ENCODE data around the gene PIAS2. TPM values are rescaled to one million over a fixed set of nuclear protein-coding genes. Genes with fewer than 3 reads are reported as not detected.

The PIAS2 gene
- total and polyA plus RNA-seq, 7 donors: 5.5 to 66.7 (median 44.8) TPM

GRCh38 chr18:46909497-46909896 is 7.8 kb downstream of the PIAS2 start:
- ATAC-seq (no peak), DNase-seq (no peak)
- no peaks in the 10 kb centered on the region for H3K27me3 ChIP-seq (ENCODE audit: insufficient read depth in 3 of 3, low read length in 2 of 3)
- TF ChIP-seq CTCF (IDR thresholded peaks at IDR 0.05): no peak
- WGBS, 3 donors: 64 to 87% (median 71%) methylated on average over 3 of the region's 3 CpGs
- no peaks in the 10 kb centered on the region for H3K9me3 ChIP-seq
- H3K27ac ChIP-seq: no peak overlapping the region
- intact Hi-C loops (cut with DNase I): no loop called here
- peaks cover 27% of the 10 kb centered on the region for H3K4me1 ChIP-seq
- H3K4me3 ChIP-seq: no peak overlapping the region
- no peaks in the 10 kb centered on the region for H3K36me3 ChIP-seq (ENCODE audit: insufficient read depth in 1 of 2, low read depth in 1 of 2)

DNA sequence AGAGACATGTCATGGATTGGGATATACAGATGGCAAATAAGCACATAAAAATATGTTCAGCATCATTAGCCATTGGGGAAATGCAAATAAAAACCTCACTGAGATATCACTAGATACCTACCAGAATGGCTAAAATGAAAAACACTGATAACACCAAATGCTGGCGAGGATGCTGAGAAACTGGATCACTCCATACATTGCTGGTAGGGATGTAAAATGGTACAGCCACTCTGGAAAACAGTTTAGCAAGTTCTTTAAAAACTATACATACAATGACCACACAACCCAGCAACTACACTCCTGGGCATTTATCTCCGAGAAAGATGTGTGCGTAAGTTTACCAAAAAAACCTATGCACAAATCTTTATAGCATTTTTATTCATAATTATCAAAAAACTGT is 13.9 kb downstream of the PIAS2 start:
- Histone ChIP-seq H3K27ac (no peak overlapping the region), H3K4me1 (no peaks in the 10 kb centered on the region), H3K9me3 (no peaks in the 10 kb centered on the region), H3K27me3 (ENCODE audit: insufficient read depth in 3 of 3, low read length in 2 of 3) (no peaks in the 10 kb centered on the region), H3K4me3 (no peak overlapping the region), H3K36me3 (ENCODE audit: insufficient read depth in 1 of 2, low read depth in 1 of 2) (peaks cover 0 to 19% of the 10 kb centered on the region in 2 donors)
- ATAC-seq (no peak), DNase-seq (no peak)
- 95 to 100% (median 98%) methylated on average over 3 of the region's 3 CpGs for WGBS, 3 donors
- no peak for TF ChIP-seq CTCF (IDR thresholded peaks at IDR 0.05)
- intact Hi-C loops (cut with DNase I): no loop called here

DNA sequence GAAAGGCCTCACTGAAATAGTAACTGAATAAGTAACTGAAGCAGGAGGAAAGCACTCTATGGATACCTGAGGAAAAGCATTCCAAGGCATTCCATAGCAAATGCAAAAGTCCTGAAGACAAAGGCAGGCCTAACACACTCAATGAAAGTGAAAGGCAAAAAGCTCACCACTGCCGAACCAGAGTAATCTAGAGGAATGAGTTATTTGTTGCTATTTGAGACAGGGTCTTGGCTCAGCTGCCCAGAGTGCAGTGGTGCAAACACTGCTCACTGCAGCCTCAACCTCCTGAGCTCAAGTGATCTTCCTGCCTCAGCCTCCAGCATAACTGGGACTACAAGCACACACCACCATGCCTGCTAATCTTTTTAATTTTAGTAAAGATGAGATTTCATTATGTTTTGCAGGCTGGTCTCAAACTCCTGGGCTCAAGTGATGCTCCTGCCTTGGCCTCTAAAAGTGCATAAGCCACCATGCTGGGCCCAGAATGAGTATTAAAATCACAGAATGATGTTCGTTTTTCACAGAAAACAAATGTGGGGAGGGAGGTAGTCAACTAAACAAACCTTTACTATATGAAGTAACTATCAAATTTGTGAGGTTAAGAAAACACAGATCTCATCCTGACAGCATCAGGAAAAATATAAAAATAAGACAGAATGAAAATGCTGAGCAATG is 17.9 kb downstream of the PIAS2 start:
- peaks cover 0 to 19% of the 10 kb centered on the region in 2 donors for H3K36me3 ChIP-seq (ENCODE audit: insufficient read depth in 1 of 2, low read depth in 1 of 2)
- no peak overlapping the region for H3K4me3 ChIP-seq
- ATAC-seq: no peak
- no peak overlapping the region for H3K27ac ChIP-seq
- no peaks in the 10 kb centered on the region for H3K27me3 ChIP-seq (ENCODE audit: insufficient read depth in 3 of 3, low read length in 2 of 3)
- intact Hi-C loops (cut with DNase I): no loop called here
- H3K4me1 ChIP-seq: peaks cover 3% of the 10 kb centered on the region
- no peak for DNase-seq
- no peaks in the 10 kb centered on the region for H3K9me3 ChIP-seq
- WGBS, 3 donors: 52 to 75% (median 56%) methylated on average over 2 of the region's 2 CpGs
- no peak for TF ChIP-seq CTCF (IDR thresholded peaks at IDR 0.05)

GRCh38 chr18:46894124-46894523 is 23.2 kb downstream of the PIAS2 start:
- ATAC-seq (no peak), DNase-seq (no peak)
- H3K36me3 ChIP-seq (ENCODE audit: insufficient read depth in 1 of 2, low read depth in 1 of 2): peaks cover 0 to 17% of the 10 kb centered on the region in 2 donors
- no peak overlapping the region for H3K4me3 ChIP-seq
- intact Hi-C loops (cut with DNase I): no loop called here
- no peak for TF ChIP-seq CTCF (IDR thresholded peaks at IDR 0.05)
- WGBS, 3 donors: 98 to 100% (median 99%) methylated on average over 2 of the region's 2 CpGs
- no peaks in the 10 kb centered on the region for H3K9me3 ChIP-seq
- peaks cover 11% of the 10 kb centered on the region for H3K4me1 ChIP-seq
- no peaks in the 10 kb centered on the region for H3K27me3 ChIP-seq (ENCODE audit: insufficient read depth in 3 of 3, low read length in 2 of 3)
- H3K27ac ChIP-seq: no peak overlapping the region

GRCh38 chr18:46893360-46893759 is 23.9 kb downstream of the PIAS2 start:
- intact Hi-C loops (cut with DNase I): no loop called here
- Histone ChIP-seq H3K36me3 (ENCODE audit: insufficient read depth in 1 of 2, low read depth in 1 of 2) (peaks cover 3 to 22% of the 10 kb centered on the region in 2 donors), H3K4me3 (no peak overlapping the region), H3K4me1 (peaks cover 11% of the 10 kb centered on the region), H3K27me3 (ENCODE audit: insufficient read depth in 3 of 3, low read length in 2 of 3) (no peaks in the 10 kb centered on the region), H3K9me3 (peaks cover 2% of the 10 kb centered on the region), H3K27ac (no peak overlapping the region)
- TF ChIP-seq CTCF (IDR thresholded peaks at IDR 0.05): no peak
- ATAC-seq (no peak), DNase-seq (no peak)
- 97 to 99% (median 97%) methylated on average over 1 of the region's 1 CpG for WGBS, 3 donors
